Sciatic nerve (tissue), 2 donors: ENCODE results near the gene RTN4RL1. TPM values are rescaled to one million over a fixed set of nuclear protein-coding genes. Genes with fewer than 3 reads are reported as not detected.

Experiments
- ATAC-seq: fragments of 200-7000 bp; cut with Tn5 transposase; one replicate; pipeline ENCODE4 v1.9.1; 2020; ENCODE audit warnings: mild to moderate bottlenecking, moderate library complexity
- DNase-seq: peaks from one replicate; pipeline ENCODE4 v3.0.0-alpha.2; 2020; ENCODE audit warnings: low spot score
- intact Hi-C: fragments of 100-400 bp; cut with DNase I; formaldehyde crosslinking; loops from one replicate; pipeline ENCODE4 v1.14.2; 2022
- total RNA-seq: library from RNA; stranded (reverse); fragmentation: NEBNext Ultra II Directional; extraction: Animal tissue kit (Norgen Biotek cat#: 25700); gene quantifications from one replicate; pipeline ENCODE4 v1.2.1, GENCODE V29; 2021
- donor health status: DM: no; HTN: no; CAD: no.
- donor health status: DM: no; HTN: no; CAD: no.

Gene RTN4RL1
- total RNA-seq, 1 donor from 2014 or later, result 5.8 TPM

DNA sequence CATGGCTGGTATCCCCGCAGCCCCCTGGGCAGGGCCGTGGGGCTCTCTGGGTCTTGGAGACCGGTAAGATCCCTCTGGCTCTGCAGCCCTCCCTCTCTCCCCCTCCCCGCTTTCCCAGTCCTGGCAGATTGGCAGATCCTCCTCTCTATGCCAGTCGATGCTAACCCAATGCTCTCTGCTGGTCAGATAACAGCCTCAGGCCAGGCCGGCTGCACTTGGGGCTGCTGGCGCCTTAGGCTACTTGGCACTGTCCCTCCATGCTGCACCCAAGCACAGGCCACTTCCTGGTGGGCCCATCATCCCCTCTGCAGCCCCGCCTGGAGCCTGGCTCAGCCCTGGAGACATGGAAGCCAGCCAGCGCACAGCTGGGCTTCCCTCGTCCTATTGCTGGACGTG lies 81.7 kb downstream of the RTN4RL1 start:
- intact Hi-C loops, result no loop called here
- no peak for ATAC-seq
- no peak for DNase-seq

DNA sequence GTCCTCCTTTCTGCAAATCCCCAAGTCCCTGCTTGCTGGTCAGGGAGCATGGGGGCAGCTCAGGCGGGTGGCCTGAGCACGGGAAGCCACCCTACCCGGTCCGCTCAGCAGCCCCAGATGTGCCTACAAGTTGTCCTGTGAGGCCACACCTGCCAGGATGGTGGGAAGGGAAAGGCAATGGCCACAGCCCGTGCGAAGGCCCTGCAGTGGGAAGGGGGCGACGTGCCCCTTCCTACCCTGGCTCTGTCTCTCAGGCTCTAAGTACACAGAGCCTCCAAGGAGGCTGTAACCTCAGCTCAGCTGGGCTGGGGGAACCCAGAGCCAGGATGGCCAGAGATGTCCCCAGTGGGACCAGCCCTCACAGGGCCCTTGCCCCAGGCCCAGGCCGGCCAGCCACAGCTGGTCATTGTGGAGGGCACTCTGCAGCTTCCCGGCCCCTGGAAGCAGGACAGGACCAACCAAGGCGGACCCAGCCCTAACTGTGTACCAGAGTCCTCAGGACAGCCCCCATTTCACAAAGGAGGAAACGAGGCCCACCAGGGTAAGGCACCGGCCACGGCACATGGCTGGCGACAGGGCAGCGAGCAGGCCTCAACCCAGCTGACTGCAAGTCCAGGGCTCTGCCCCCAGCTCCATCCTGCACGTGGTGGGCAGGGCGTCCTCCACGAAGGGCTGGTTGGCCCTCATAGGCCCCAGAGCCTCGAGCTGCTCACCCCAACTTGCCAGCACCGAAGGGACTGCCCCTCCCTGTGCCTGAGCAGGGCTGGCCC lies 82.3 kb downstream of the RTN4RL1 start:
- intact Hi-C loops, result no loop called here
- ATAC-seq (no peak), DNase-seq (no peak)

DNA sequence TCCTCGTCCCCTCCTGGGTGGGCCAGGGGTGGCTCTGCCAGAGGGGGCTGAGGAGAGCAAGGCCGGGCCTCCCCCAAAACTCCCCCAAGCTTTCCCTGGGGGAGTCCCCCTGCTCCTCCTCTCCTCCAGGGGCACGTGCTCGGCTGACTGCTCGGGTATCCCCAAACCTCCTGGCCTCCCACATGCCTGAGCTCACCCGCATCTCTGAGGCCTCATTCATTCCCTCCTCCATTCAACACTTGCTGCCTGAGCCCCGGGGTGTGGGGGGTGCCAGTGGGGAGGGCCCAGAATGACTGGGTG lies 83.1 kb downstream of the RTN4RL1 start:
- no peak for DNase-seq
- peak; percentile 5 for ATAC-seq
- intact Hi-C loops, result no loop called here

DNA sequence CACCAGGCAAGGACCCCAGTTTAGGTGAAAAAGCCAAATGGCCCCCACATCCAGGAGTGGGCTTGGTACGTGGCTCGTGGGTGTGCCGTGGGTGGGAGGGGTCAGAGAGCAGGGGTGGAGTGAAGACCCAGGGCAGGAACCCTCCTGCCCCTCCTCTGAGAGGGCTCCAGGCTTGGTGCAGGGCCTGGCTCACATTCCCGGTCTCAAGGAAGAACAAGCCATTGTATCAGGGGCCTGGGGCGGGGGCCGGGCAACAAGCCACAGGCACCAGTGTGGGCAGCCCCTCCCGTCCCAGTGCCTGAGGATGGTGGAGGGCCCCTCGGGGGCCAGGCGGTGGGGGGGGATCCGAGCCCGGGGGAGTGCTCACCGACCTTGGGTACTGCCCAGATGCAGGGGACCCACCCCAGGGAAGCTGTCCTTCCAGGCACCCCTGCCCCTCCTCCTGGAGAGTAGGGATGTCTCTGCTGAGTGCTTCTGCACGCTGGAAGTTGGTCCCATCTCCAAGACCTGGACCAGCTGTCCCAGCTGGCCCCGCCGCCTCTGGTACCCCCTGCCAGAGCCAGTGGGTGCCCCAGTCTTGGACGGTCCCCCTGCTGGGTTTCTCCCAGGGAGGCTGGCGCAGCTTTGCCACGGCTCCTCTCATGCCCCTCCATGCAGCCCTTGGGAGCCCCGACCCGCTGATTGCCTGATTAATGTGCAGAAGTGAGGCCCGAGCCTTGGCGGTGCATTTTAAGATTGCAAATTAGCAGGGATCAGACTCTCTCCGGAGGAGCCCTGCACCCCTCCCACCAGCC lies 83.7 kb downstream of the RTN4RL1 start:
- DNase-seq (no peak), ATAC-seq (peak; percentile 27)
- intact Hi-C loops, result no loop called here

DNA sequence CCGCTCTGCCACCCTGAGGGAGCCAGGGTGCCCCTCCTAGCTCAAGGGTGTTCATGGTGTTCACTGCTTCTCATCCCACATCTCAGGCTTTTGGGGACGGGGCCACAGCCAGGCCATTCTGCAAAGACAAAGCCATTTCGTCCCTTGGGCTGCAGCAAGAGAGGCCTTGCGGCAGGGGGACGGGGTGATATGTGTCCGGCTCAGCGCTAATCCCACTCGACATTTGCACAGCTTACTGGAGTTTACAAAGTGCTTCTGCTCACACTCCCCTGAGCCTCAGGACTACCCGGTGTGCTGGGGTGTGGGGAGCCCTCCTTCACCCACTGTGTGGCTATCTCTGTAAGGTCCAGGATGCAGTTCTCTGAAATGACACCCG lies 84.3 kb downstream of the RTN4RL1 start:
- intact Hi-C loops, result no loop called here
- DNase-seq (no peak), ATAC-seq (no peak)

DNA sequence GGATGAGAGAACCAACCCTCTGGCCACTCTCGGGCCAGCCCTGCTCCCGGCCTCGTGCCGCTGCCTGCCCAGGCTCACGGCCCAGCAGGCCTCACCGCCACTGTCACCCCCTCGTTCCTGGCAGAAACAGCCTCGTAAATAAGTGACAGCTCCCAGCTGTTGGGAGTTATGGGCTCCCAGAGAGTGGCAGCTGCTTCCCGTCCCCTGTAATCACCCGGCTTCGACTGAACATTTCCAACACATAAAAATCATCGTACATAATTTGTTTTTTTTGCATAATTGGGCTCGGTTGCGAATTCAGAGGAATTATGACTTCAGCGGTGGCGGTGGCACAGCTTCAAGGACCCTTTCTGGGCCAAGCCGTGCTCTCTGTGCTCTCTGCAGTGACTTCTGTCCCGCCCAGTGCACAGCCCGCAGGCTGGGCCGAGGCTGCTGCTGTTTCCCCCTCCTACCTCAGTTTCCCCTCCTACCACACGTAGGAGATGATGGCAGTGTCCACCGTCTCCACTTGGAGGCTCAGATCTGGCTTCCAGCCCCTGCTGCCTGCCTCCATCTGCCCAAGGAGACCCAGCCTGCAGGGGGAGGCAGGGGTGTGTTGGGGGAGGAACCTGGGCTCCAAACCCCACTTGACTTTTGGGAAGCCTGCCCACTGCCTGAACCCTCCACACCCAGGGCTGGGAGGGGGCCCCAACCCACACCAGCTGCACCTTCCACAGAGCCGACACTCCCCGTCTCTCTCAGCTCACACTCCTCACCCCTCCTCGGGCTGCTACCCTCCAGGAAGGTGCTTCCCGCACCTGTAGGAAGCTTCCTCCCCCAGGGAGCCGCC lies 84.9 kb downstream of the RTN4RL1 start:
- no peak for DNase-seq
- no peak for ATAC-seq
- intact Hi-C loops, result no loop called here

DNA sequence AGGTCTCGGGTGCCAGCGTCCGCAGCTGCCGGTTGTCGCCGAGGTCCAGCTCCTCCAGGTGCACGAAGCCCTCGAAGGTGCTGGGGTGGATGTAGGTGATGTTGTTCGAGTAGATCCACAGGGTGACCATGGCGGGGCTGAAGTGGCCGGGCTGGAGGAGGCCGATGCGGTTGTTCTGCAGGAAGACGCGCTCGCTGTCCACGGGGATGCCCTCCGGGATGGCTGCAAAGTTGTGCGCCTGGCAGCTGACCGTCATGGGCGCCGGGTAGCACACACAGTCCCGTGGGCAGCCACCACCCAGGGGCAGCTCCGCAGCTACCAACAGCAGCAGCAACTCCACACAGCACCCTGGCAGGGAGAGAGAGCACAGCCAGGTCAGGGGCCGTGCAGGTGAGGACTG lies 87.7 kb downstream of the RTN4RL1 start:
- DNase-seq (no peak), ATAC-seq (no peak)
- intact Hi-C loops, result no loop called here

DNA sequence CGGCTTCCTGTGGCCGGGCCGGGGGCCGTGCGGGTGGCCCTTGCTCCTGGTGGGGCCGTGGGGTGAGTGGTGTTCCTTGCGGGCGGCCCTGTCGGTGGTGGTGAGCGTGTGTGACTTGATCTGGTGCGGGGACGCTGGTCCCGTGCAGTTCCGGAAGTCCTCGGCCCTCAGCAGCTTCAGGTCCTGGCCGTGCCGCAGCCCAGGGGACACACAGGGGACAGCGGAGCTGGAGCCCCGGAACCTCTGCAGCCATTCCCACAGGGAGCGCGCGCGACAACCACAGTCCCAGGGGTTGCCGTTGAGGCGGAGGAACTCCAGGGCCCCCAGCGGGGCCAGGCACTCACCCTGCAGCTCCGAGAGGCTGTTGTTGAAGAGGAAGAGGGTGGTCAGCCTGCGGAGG lies 88.4 kb downstream of the RTN4RL1 start:
- intact Hi-C loops, result no loop called here

DNA sequence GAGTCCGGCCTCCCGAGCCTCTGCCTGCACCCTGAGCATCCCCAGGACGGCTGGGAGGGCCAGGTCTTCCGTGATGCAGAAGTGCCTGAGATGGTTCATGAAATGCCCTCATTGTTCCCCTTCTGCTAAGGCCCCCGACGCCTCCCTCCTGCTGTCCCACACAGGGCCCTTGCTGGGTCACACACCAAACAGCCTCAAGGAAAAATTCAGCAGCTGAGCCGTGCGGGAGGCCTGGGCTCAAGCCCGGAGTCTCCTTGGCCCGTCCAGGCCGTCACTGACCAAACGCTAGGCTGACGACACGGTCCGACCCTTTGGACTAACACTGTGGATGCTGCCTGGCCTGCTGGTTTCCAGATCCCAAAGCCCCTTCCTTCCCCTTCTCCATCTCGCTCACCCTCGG lies 90.2 kb downstream of the RTN4RL1 start:
- no peak for DNase-seq

More for the DNA sequence above, 88.4 kb downstream of the RTN4RL1 start:
- DNase-seq (no peak), ATAC-seq (no peak)

DNA sequence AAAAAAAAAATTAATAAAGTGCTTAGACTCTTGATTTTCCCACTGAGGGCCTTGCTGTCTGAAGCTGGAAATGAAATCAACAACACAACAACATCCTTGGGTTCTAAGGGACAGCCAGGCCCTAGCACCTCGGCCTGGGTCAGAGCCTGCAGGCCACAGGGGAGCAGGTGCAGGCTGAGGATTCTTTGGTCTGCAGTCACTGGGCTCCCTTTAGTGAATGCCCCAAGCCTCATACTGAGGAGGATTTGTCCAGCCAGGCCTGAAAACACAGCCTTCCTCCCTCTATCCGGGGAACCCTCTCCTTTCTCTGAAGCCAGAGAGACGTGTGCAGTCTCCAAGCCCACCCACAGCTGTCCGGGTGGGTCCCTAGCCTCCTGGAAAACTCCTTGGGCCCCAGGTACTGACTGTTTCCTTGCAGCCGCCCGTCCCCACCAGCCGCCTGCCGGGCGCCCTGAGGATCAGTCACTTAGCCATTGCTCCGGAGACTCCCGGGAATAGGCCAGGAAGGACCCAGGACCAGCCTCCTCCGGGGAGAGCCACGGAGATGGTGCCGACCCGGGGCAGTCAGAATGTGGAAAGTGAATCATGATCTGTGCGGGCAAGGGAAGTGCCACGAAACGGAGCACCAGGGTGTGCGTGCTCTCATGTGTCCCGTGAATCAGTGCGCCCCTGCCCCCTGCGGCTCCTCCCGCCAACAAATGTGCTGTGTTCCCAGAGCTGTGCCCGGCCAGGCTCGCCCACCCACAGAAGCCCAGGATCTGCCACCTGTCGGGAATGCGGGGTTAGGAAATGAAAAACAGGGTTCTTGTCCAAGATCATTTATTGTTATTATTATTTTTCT lies 91.0 kb downstream of the RTN4RL1 start:
- intact Hi-C loops, result no loop called here
- DNase-seq (no peak), ATAC-seq (no peak)

More for the DNA sequence above, 90.2 kb downstream of the RTN4RL1 start:
- ATAC-seq, result no peak
- intact Hi-C loops, result no loop called here

DNA sequence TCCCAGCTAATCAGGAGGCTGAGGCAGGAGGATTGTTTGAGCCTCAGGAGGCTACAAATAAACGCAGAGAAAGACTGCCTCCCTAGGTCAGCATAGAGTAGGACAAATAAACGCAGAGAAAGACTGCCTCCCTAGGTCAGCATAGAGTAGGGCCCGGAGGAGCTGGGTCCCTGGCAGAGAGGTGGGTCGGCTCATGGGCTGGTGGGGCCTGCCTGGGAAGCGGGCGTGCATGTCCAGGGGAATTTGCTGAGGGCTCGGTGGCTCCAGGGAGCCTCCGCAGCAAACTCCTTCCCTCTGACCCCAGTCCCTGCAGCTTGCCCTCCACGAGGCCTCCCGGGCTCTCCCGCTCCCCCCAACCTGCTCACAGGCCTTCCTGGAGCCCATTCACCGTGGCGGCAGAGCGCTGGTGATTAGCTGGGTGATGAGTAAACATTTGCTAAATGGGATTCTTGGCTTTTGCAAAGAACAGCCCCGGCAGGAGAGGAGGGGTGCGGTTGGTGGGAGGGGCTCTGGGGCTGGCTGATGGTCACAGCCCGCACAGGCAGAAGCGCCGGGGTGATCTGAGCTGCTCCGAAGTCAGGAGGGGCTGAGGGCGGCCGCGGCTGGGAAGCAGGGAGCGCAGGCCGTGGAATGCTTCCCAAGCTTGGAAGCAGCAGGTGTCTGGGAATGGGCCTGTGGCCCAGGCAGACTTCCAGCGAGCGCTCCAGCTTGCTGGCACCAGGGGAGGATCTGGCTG lies 93.1 kb downstream of the RTN4RL1 start:
- intact Hi-C loops, result no loop called here
- DNase-seq (no peak), ATAC-seq (peak; percentile 79)

DNA sequence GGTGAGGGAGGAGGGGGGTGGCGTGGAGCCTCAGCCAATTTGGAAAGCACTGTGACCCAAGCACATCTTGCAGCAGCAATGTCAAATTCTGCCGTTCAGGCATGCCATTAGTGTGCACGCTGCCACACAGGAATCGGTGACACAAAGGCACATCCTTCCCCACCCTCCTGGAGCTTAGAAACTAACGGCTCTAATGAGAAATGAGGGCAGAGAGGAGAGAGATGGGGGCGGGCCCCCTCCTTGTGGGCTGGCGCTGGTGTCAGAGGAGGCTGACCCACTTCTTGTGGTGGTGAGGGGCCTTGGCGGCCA lies 94.8 kb downstream of the RTN4RL1 start:
- intact Hi-C loops, result no loop called here
- no peak for DNase-seq
- ATAC-seq, result no peak

DNA sequence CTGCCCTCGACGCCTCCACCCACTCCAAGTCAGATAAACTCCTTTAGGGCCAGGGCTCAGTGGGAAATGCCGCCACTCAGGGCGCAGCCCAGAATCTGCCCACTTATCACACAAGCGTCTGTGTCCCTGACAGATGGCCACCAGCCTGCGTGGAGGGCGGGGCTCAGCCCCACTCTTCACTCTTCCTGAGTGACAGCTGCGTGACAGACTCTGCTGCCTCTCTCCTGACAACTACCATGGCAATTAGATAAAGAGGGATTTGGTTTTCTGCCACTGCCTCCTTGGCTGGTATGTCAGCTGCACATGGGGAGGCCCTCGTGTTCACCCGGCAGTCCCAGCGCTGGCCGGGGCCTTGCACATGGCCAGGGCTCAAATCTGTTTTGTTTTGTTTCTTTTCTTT lies 96.2 kb downstream of the RTN4RL1 start:
- intact Hi-C loops, result no loop called here

DNA sequence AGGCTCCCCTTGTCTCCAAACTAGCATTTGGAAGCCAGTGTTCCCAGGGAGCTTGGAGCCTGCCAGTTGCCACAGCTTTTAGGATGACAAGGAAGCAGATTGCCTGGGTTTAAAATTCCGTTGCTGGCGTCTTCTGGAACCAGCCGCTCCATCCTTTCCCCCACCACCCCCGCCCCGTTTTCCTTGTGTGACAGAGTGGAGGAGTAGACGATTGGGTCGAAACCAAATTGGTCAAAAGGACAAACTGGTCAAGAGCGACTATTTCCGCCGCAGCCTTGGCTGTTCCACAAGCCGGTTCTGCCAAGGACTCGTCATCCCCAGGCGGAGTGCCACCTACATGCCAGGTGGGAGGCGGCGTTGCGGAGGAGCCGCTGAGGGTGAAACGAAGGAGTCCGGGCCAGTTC lies 104.2 kb downstream of the RTN4RL1 start:
- DNase-seq, result no peak
- intact Hi-C loops, result no loop called here
- no peak for ATAC-seq

More for the DNA sequence above, 96.2 kb downstream of the RTN4RL1 start:
- no peak for ATAC-seq
- DNase-seq, result no peak

DNA sequence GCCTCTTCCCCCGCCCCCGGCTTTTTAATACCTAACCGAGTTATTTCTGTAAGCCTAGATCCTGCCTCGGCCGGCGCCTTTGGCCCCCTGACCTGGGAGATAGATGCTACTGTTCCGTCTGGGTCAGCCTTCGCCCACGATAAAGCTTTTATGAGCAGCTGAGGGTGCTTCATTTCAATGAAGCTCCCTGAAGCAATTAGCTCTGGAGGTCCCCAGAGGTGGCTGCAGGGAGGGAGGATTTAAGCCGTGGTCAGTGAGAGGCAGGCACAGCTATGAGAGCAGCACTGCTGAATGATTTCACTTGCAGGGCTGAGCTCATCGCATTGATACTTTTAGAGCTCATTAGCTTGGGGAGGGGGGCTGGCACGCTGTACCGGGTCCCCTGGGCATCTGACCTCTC lies 105.9 kb downstream of the RTN4RL1 start:
- DNase-seq, result no peak
- intact Hi-C loops, result loop anchor here (10.0 kb wide), 1 partner anchor 126 kb away; the partner anchor contains the start of gene OVCA2
- ATAC-seq, result no peak

DNA sequence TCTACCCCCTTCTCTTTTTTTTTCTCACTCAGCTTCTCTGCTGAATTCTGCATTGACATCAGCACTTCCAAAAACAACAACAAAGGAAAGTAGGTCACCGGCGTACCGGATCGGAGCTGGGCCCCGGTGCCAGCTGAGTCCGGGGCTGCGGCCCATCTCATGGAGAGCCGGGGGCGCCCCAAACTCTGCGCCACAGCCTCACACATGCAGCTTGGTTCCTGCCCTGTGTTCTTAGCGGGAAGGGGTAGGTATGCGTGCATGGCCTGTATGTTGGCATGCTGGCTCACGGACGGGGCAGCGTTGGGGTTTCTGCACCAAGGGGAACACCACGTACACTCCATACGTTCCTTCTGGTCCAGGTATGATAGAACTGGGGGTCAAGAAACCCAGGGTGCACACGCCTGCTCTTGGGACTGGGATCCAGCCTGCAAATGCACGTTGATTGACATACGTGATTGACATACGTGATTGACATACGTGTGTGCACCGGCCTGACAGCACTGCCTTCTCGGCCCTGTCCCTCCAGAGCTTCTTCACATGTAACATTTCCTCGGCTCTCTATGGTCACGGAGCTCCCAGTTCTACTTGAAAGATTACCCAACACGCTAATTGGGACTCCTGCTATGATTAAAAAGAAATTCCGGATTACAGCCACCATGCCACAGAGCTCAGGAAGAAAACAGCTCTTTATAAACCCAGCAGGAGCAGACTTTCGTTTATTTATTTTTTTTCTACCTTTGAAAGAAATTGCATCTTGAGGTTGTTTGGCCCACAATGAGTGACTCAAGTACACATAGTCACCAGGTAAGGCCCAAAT lies 106.6 kb downstream of the RTN4RL1 start:
- ATAC-seq (no peak), DNase-seq (no peak)
- intact Hi-C loops, result loop anchor here (10.0 kb wide), 1 partner anchor 126 kb away; the partner anchor contains the start of gene OVCA2

DNA sequence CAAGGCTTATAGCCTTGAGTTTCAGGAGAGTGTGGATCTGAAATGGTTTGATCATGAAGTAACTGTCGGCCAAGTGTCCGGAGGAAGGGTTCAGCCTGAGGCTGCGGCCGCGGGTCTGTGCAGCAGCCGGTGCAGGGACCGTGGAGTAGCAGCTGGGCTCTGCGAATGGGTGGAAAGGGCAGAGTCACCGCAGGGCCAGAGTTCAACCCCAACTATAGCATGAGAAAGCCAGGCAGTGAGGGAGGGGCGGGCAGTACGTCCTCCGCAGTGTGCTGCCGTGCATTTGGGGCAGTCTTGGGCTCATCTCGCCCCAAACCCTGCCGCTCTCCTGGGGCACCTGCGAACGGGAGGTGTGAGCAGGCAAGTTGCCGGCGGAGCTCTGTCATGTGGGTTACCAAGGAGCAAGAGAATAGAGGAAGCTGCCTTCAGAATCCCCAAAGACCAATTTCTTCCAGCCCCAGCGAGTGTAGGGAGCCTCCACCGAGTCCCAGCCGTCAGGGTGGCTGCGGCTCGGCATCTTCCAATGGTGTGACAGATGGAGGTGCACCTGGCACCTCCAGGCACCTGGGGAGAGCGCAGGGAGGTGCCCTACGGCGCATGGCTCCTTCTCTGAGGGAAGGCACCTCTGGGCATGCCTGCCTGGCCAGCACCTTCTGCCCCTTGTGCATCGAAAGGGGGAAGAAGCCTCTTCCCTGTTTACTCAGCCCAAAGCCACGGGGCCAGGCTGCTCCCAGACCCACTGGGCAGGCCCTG lies 108.0 kb downstream of the RTN4RL1 start:
- intact Hi-C loops, result loop anchor here (10.0 kb wide), 1 partner anchor 128 kb away; the partner anchor contains the start of gene OVCA2
- ATAC-seq (no peak), DNase-seq (no peak)
